Kidney (tissue), 14 donors: ENCODE data around the gene ATP11C. TPM values are rescaled to one million over a fixed set of nuclear protein-coding genes. Genes with fewer than 3 reads are reported as not detected.
A peak's percentile ranks its signal among the peaks of the same experiment; 100 is the strongest.

Experiments
- DNase-seq, 5 donors: peaks; one replicate each; pipeline ENCODE4 v3.0.0-alpha.2; 2013 to 2020
- FAIRE-seq: peaks from 2 replicates; lab custom pipeline; 2012; peaks lifted over from hg19 to GRCh38; lab: Jason Lieb, UNC
- H3K27ac ChIP-seq, 2 donors: one replicate each; pipeline ENCODE4 v1.7.0; 2013; ENCODE audit warnings: low read depth in 2 of 2, low read length in 2 of 2, inconsistent platforms in 1 of 2
- H3K27me3 ChIP-seq: one replicate; pipeline ENCODE4 v1.7.1; 2013; ENCODE audit warnings: low read length, inconsistent platforms; ENCODE audit not compliant: control insufficient read depth, insufficient read depth
- H3K36me3 ChIP-seq, 3 donors: one replicate each; pipeline versions ENCODE4 v1.7.0 to v1.7.1; 2013; ENCODE audit warnings: low read length in 3 of 3, control low read depth in 1 of 3, inconsistent platforms in 1 of 3; ENCODE audit not compliant: insufficient read depth in 3 of 3, control insufficient read depth in 2 of 3
- H3K4me1 ChIP-seq, 3 donors: one replicate each; pipeline versions ENCODE4 v1.7.0 to v1.7.1; 2013; ENCODE audit warnings: low read length in 3 of 3, inconsistent platforms in 1 of 3, low read depth in 1 of 3; ENCODE audit not compliant: control insufficient read depth in 2 of 3, insufficient read depth in 2 of 3
- H3K4me3 ChIP-seq, 3 donors: one replicate each; pipeline versions ENCODE4 v1.7.0 to v1.8.1; 2013; ENCODE audit warnings: low read length in 3 of 3, control low read depth in 1 of 3, inconsistent platforms in 1 of 3
- H3K9ac ChIP-seq, 3 donors: one replicate each; pipeline versions ENCODE4 v1.7.0 to v1.7.1; 2013; ENCODE audit warnings: low read length in 3 of 3, control low read depth in 1 of 3, inconsistent platforms in 1 of 3
- H3K9me3 ChIP-seq, 3 donors: one replicate each; pipeline versions ENCODE4 v1.7.0 to v1.7.1; 2013; ENCODE audit warnings: low read length in 3 of 3, control low read depth in 1 of 3, inconsistent platforms in 1 of 3; ENCODE audit not compliant: control insufficient read depth in 2 of 3, insufficient read depth in 1 of 3
- CTCF ChIP-seq: IDR thresholded peaks from 3 replicates; pipeline ENCODE4 v1.5.1; 2012; ENCODE audit warnings: mild to moderate bottlenecking, moderate library complexity, borderline replicate concordance; ENCODE audit not compliant: insufficient read depth; ENCODE audit errors: extremely low read depth
- intact Hi-C: fragments of 100-400 bp; cut with DNase I; formaldehyde crosslinking; loops from one replicate; pipeline ENCODE4 v1.11.1; 2022
- polyA plus RNA-seq: library from polyadenylated mRNA; stranded (reverse); fragments of 350-450 nt; fragmentation: Illumina TruSeq; extraction: RNeasy Lipid Tissue Mini Kit (QIAGEN cat#74804); gene quantifications from one replicate; pipeline ENCODE4 v1.2.3, GENCODE V29; 2014; ENCODE audit warnings: low read depth, low replicate concordance; ENCODE audit not compliant: insufficient read depth
- total RNA-seq: library from RNA; stranded (reverse); fragmentation: NEBNext Ultra II Directional; extraction: Animal tissue kit (Norgen Biotek cat#: 25700); gene quantifications from one replicate; pipeline ENCODE4 v1.2.1, GENCODE V29; 2021
- donor health status: control.
- donor health status: control.
- donor health status: control.
- donor health status: control.
- donor health status: control.
- donor health status: DM: yes; HTN: yes; CAD: no.
- donor health status: Normal renal cell carcinoma (clear cell type).

ATP11C gene
- total and polyA plus RNA-seq, 2 donors from 2014 or later = 10.1 to 23.9 TPM

GRCh38 chrX:139766545-139766983 lies 166.3 kb downstream of the ATP11C start:
- DNase-seq = no peak
- no peak for FAIRE-seq
- Histone ChIP-seq H3K27me3 (no peaks in the 10 kb centered on the region), H3K27ac (no peak overlapping the region), H3K9me3 (no peaks in the 10 kb centered on the region), H3K36me3 (peaks cover 0 to 2% (median 0%) of the 10 kb centered on the region in 3 donors), H3K4me1 (no peaks in the 10 kb centered on the region), H3K9ac (no peak overlapping the region), H3K4me3 (no peak overlapping the region)
- intact Hi-C loops = no loop called here
- TF ChIP-seq CTCF = no peak

- H3K27me3 ChIP-seq = no peaks in the 10 kb centered on the region
- intact Hi-C loops = no loop called here
- FAIRE-seq = no peak
- no peak overlapping the region for H3K27ac ChIP-seq
- H3K36me3 ChIP-seq = peaks cover 0 to under 1% (median 0%) of the 10 kb centered on the region in 3 donors
- no peak overlapping the region for H3K9ac ChIP-seq
- no peak for TF ChIP-seq CTCF
- no peak overlapping the region for H3K4me3 ChIP-seq
- H3K9me3 ChIP-seq = no peaks in the 10 kb centered on the region
- no peak for DNase-seq
- no peaks in the 10 kb centered on the region for H3K4me1 ChIP-seq
Measured at GRCh38 chrX:139762400-139763183, 170.3 kb downstream of the ATP11C start.

GRCh38 chrX:139759637-139760036 lies 173.2 kb downstream of the ATP11C start:
- TF ChIP-seq CTCF = peak; percentile 39
- Histone ChIP-seq H3K4me3 (no peak overlapping the region), H3K9me3 (peaks cover 0 to 4% (median 0%) of the 10 kb centered on the region in 3 donors), H3K27me3 (no peaks in the 10 kb centered on the region), H3K4me1 (no peaks in the 10 kb centered on the region), H3K27ac (no peak overlapping the region), H3K36me3 (no peaks in the 10 kb centered on the region), H3K9ac (no peak overlapping the region)
- intact Hi-C loops = no loop called here
- FAIRE-seq (no peak), DNase-seq (peak in 2 of 5 donors; percentile 5 to 14)
